Vagina (tissue), 2 donors: ENCODE results near the gene CXCR4. TPM values are rescaled to one million over a fixed set of nuclear protein-coding genes. Genes with fewer than 3 reads are reported as not detected.

ENCODE experiments used
- DNase-seq, 2 donors: peaks; one replicate each; pipeline ENCODE4 v3.0.0-alpha.2; 2017; ENCODE audit errors: extremely low spot score in 2 of 2
- H3K27ac ChIP-seq: fragments of 200-600 bp; sonication (generic); one replicate; pipeline ENCODE4 v1.5.1; 2019
- H3K27me3 ChIP-seq: fragments of 200-600 bp; sonication (generic); one replicate; pipeline ENCODE4 v1.5.1; 2019
- H3K36me3 ChIP-seq, 2 donors: fragments of 200-600 bp; sonication (generic); one replicate each; pipeline ENCODE4 v1.5.1; 2017 to 2019
- H3K4me1 ChIP-seq: fragments of 200-600 bp; sonication (generic); one replicate; pipeline ENCODE4 v1.5.1; 2019
- H3K4me3 ChIP-seq, 2 donors: fragments of 200-600 bp; sonication (generic); 1 replicate in 1 of 2; 2 replicates in 1 of 2; pipeline ENCODE4 v1.5.1; 2016 to 2019
- H3K9me3 ChIP-seq: fragments of 200-600 bp; sonication (generic); one replicate; pipeline ENCODE4 v1.5.1; 2019
- POLR2A ChIP-seq, 2 donors: fragments of 450-650 bp; IDR thresholded peaks; one replicate each; pipeline ENCODE4 v1.6.1; 2017; ENCODE audit warnings: antibody characterized with exemption in 2 of 2, mild to moderate bottlenecking in 2 of 2, moderate library complexity in 2 of 2
- POLR2AphosphoS5 ChIP-seq, 2 donors: sonication (generic); formaldehyde crosslinking; IDR thresholded peaks; one replicate each; pipeline ENCODE4 v1.9.0; 2017; ENCODE audit warnings: antibody characterized with exemption in 2 of 2, mild to moderate bottlenecking in 2 of 2, low read depth in 1 of 2; ENCODE audit not compliant: insufficient read depth in 1 of 2
- intact Hi-C: fragments of 100-400 bp; cut with DNase I; formaldehyde crosslinking; loops from one replicate; pipeline ENCODE4 v1.15.1; 2023
- total RNA-seq: library from RNA; depleted of rRNA; stranded (reverse); fragments of >200 nt; gene quantifications from one replicate; pipeline ENCODE4 v1.2.3, GENCODE V29; 2016
- TF ChIP-seq, protein P1 (sequence below), 3 experiments: fragments of 450-650 bp in 2 of 3; fragments of 200-600 bp in 1 of 3; sonication (generic) in 1 of 3; IDR thresholded peaks; one replicate each; pipeline ENCODE4 v1.5.1; 2017 to 2019; ENCODE audit warnings: antibody characterized with exemption in 3 of 3, mild to moderate bottlenecking in 2 of 3, moderate library complexity in 2 of 3

Gene CXCR4
- 39.5 TPM for total RNA-seq

DNA sequence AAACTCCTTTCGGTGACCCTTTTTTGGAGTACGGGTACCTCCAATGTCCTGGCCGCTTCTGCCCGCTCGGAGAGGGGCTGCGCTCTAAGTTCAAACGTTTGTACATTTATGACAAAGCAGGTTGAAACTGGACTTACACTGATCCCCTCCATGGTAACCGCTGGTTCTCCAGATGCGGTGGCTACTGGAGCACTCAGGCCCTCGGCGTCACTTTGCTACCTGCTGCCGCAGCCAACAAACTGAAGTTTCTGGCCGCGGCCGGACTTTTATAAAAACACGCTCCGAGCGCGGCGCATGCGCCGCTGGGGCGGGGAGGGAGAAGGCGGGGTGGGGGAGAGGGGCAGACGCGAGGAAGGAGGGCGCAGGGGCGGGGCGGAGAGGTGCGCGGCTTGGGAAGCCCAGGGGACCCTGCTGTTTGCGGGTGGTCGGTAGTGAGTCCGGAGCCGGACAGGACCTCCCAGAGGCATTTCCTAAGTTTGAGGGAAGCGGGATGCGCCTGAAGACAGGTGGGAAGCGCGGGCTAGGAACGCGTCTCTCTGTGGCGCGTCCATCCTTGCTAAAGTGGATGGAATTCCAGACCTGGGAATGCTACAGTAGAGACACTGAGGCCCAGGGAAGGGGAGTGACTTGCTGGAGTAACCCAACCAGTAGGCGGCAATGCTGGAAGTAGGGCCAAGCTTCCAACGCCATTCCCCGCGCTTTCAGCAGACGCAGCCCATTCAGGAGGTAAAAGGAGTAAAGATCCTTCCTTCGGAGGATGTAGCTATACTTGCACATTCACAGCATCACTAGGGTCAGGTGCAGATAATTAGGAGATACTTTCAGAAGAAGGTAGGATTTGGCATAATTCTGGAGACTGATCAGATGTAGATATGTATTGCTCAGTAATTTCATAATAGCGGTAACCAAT is at the start of gene CXCR4:
Gene CXCR4 (minus strand): TSS at position 241 of the 910 bp plus-strand sequence. CDS start 89 bp downstream, at position 152.
- TF ChIP-seq, protein P1, sequence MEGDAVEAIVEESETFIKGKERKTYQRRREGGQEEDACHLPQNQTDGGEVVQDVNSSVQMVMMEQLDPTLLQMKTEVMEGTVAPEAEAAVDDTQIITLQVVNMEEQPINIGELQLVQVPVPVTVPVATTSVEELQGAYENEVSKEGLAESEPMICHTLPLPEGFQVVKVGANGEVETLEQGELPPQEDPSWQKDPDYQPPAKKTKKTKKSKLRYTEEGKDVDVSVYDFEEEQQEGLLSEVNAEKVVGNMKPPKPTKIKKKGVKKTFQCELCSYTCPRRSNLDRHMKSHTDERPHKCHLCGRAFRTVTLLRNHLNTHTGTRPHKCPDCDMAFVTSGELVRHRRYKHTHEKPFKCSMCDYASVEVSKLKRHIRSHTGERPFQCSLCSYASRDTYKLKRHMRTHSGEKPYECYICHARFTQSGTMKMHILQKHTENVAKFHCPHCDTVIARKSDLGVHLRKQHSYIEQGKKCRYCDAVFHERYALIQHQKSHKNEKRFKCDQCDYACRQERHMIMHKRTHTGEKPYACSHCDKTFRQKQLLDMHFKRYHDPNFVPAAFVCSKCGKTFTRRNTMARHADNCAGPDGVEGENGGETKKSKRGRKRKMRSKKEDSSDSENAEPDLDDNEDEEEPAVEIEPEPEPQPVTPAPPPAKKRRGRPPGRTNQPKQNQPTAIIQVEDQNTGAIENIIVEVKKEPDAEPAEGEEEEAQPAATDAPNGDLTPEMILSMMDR (IDR thresholded peaks at IDR 0.05): no peak
- TF ChIP-seq POLR2AphosphoS5 (IDR thresholded peaks at IDR 0.05; ENCODE audit: insufficient read depth in 1 of 2, low read depth in 1 of 2) (peak in 1 of 2 donors; percentile 21), POLR2A (IDR thresholded peaks at IDR 0.05) (peak in 1 of 2 donors; percentile 62)
- Histone ChIP-seq H3K9me3 (no peaks in the 10 kb centered on the region), H3K27ac (peak within 1 kb of the TSS; percentile 55), H3K4me3 (peak within 1 kb of the TSS; percentile 41 to 47), H3K36me3 (no peaks in the 10 kb centered on the region), H3K4me1 (peaks cover 33% of the 10 kb centered on the region), H3K27me3 (no peaks in the 10 kb centered on the region)
- intact Hi-C loops: no loop called here
- DNase-seq: no peak

DNA sequence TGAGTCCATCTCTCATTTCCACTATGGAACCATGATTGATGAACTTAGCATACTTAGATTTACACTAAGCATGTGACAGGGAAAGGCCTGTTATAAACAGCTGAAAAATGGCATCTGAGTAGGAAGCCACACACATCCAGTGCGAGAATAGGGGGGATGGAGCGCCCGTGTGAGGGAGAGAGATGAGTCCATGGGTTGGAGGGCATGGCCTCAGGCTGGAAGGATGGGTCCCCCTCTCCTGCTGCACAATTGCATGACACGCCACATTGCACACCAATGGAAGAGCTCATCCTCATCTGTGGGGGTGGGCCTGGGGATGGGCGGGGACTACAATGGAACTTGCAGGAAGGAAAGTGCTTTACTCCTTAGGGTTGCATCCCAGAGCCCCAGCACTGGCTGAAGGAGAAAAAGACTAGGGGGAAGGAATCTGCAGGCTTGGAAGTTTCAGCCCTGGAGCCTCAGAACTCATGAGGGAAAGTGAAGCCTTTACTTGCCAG is 46.4 kb upstream of the CXCR4 start:
- no peaks in the 10 kb centered on the region for H3K9me3 ChIP-seq
- peak in 1 of 2 donors; percentile 47 for DNase-seq

DNA sequence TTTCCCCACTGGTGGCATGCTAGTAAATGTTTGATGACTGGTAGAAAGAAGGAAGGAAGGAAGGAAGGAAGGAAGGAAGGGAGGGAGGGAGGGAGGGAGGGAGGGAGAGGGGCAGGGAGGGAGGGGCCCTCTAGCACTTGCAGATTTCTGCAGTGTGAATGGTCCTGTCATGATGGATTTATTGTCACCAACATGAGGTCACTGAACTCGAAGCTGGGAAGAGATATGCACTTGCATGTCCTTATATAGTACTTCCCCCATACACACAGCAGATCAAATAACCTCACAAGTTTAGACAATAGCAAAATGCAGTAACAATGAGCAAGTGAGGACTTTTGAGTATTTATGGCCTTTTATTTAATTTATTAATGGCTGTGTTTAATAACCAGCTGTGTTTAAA is 44.5 kb upstream of the CXCR4 start:
- H3K27ac ChIP-seq: no peak overlapping the region
- H3K4me1 ChIP-seq: no peaks in the 10 kb centered on the region
- no peak for DNase-seq
- TF ChIP-seq POLR2AphosphoS5 (IDR thresholded peaks at IDR 0.05; ENCODE audit: insufficient read depth in 1 of 2, low read depth in 1 of 2) (no peak), POLR2A (IDR thresholded peaks at IDR 0.05) (no peak)
- TF ChIP-seq, protein P1 (IDR thresholded peaks at IDR 0.05): no peak
- no peaks in the 10 kb centered on the region for H3K27me3 ChIP-seq
- H3K36me3 ChIP-seq: no peaks in the 10 kb centered on the region
- no peaks in the 10 kb centered on the region for H3K9me3 ChIP-seq
- intact Hi-C loops: no loop called here
- H3K4me3 ChIP-seq: no peak overlapping the region

More for the DNA sequence above, 46.4 kb upstream of the CXCR4 start:
- intact Hi-C loops: no loop called here
- H3K27me3 ChIP-seq: no peaks in the 10 kb centered on the region
- H3K4me1 ChIP-seq: no peaks in the 10 kb centered on the region
- no peaks in the 10 kb centered on the region for H3K36me3 ChIP-seq
- H3K27ac ChIP-seq: no peak overlapping the region
- TF ChIP-seq POLR2A (IDR thresholded peaks at IDR 0.05) (no peak), POLR2AphosphoS5 (IDR thresholded peaks at IDR 0.05; ENCODE audit: insufficient read depth in 1 of 2, low read depth in 1 of 2) (no peak)
- TF ChIP-seq, protein P1 (IDR thresholded peaks at IDR 0.05): no peak
- H3K4me3 ChIP-seq: no peak overlapping the region

DNA sequence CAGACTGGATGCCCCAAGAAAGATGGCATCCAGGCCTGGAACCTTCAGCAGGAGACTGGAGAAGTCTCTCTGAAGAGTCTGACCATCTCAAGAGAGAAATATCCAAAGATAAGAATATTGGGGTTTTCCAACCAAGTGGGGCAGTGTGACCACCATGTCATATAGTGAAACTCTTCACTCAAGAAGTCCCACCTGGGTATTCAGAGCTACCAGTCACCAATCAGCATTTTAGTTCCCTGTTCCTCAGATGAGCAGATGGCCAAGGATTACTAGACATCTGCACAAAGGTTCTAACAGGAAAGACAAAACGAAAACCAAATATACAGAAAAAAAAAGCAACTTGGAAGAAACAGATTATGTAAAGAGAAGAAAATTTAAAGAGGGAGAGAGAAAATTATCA is 38.5 kb upstream of the CXCR4 start:
- Histone ChIP-seq H3K36me3 (no peaks in the 10 kb centered on the region), H3K27ac (no peak overlapping the region), H3K27me3 (no peaks in the 10 kb centered on the region), H3K4me1 (no peaks in the 10 kb centered on the region), H3K4me3 (no peak overlapping the region), H3K9me3 (no peaks in the 10 kb centered on the region)
- TF ChIP-seq, protein P1 (IDR thresholded peaks at IDR 0.05): no peak
- no peak for TF ChIP-seq POLR2A (IDR thresholded peaks at IDR 0.05)
- TF ChIP-seq POLR2AphosphoS5 (IDR thresholded peaks at IDR 0.05; ENCODE audit: insufficient read depth in 1 of 2, low read depth in 1 of 2): no peak
- no peak for DNase-seq
- intact Hi-C loops: no loop called here

DNA sequence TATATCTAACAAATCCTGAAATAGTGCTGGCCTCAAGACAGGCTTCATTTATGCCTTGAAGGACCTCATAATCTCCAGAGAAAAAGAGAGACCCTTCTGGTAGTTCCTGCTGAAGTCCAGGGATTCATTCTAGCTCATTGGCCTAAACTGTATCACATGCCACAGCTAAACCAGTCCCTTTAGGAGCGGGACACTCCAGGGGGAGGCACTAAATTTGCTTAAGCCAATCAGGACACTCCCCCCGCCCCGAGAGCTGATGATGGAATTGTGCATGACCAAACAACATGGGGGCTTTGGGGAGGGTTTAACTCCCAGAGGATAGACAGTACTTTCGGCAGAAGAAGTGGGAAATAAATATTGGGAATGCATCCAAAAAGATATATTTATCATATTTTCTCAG is 36.4 kb upstream of the CXCR4 start:
- intact Hi-C loops: no loop called here
- Histone ChIP-seq H3K4me1 (no peaks in the 10 kb centered on the region), H3K36me3 (no peaks in the 10 kb centered on the region), H3K27me3 (no peaks in the 10 kb centered on the region), H3K4me3 (no peak overlapping the region), H3K27ac (no peak overlapping the region), H3K9me3 (no peaks in the 10 kb centered on the region)
- TF ChIP-seq, protein P1 (IDR thresholded peaks at IDR 0.05): no peak
- TF ChIP-seq POLR2A (IDR thresholded peaks at IDR 0.05) (no peak), POLR2AphosphoS5 (IDR thresholded peaks at IDR 0.05; ENCODE audit: insufficient read depth in 1 of 2, low read depth in 1 of 2) (no peak)
- no peak for DNase-seq
